ENCODE results near the gene ZNF710.
A peak's percentile ranks its signal among the peaks of the same experiment; 100 is the strongest.
"Not testable (repeated sequence)": the region's sequence is repeated elsewhere in the genome, so short reads cannot be mapped to it uniquely, and the experiment has no call there.

The ZNF710 gene

DNA sequence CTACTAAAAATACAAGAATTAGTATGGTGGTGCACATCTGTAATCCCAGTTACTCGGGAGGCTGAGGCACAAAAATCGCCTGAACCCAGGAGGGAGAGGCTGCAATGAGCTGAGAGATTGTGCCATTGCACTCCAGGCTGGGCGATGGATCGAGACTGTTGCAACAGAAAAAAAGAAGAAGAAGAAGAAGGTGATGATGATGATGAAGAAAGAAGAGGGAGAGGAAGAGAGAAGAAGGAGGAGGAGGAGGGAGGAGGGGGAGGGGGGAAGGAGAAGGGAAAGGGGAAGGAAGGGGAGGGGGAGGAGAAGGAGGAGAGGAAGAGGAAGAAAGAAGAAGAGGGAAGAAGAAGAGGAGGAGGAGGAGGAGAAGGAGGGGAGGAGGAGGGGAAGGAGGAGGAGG is 33.2 kb upstream of the ZNF710 start:
- H3K4me3 ChIP-seq (ENCODE audit: low read depth, low read length) = no peak overlapping the region
- TF ChIP-seq, protein P1, sequence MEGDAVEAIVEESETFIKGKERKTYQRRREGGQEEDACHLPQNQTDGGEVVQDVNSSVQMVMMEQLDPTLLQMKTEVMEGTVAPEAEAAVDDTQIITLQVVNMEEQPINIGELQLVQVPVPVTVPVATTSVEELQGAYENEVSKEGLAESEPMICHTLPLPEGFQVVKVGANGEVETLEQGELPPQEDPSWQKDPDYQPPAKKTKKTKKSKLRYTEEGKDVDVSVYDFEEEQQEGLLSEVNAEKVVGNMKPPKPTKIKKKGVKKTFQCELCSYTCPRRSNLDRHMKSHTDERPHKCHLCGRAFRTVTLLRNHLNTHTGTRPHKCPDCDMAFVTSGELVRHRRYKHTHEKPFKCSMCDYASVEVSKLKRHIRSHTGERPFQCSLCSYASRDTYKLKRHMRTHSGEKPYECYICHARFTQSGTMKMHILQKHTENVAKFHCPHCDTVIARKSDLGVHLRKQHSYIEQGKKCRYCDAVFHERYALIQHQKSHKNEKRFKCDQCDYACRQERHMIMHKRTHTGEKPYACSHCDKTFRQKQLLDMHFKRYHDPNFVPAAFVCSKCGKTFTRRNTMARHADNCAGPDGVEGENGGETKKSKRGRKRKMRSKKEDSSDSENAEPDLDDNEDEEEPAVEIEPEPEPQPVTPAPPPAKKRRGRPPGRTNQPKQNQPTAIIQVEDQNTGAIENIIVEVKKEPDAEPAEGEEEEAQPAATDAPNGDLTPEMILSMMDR (conservative IDR thresholded peaks at IDR 0.05; ENCODE audit: low read depth, low read length) = no peak
- DNase-seq (ENCODE audit: low read depth) = no peak

DNA sequence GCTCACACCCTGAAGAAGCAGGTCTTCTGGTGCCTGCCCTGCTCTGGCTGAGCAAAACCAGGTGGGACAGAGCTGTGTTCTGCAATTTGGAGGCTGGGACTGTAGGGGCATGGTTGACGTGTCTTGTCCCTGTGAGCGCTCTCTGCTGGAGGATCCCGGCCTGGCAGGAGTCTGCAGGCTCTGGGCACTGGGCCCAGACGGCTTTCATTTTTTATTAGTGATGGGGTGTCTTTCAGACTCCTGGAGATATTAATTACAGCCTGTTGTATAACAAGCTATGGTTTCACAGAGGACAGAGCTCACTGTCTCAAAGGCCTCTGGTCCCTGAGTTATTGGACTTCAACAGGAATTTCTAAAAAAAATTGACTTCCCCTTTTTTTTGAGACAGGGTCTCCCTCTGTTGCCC is 29.5 kb upstream of the ZNF710 start:
- TF ChIP-seq, protein P1 (conservative IDR thresholded peaks at IDR 0.05; ENCODE audit: low read depth, low read length) = peak; percentile 87
- DNase-seq (ENCODE audit: low read depth) = peak; percentile 77
- no peak overlapping the region for H3K4me3 ChIP-seq (ENCODE audit: low read depth, low read length)

DNA sequence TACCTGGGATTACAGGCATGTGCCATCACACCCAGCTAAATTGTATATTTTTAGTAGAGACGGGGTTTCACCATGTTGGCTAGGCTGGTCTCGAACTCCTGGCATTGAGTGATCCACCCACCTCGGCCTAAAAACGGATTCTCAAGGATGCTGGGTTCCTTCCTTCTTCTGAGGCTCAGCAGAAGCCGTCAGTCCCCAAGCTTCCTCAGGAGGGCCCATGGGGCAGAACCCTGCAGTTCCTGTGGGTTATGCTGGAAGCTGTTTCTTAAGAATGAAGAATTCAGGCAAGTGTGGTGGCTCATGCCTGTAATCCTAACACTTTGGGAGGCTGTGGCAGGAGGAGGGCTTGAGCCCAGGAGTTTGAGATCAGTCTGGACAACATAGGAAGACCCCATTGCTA is 29.0 kb upstream of the ZNF710 start:
- TF ChIP-seq, protein P1 (conservative IDR thresholded peaks at IDR 0.05; ENCODE audit: low read depth, low read length) = no peak
- H3K4me3 ChIP-seq (ENCODE audit: low read depth, low read length) = no peak overlapping the region
- DNase-seq (ENCODE audit: low read depth) = peak; percentile 9

DNA sequence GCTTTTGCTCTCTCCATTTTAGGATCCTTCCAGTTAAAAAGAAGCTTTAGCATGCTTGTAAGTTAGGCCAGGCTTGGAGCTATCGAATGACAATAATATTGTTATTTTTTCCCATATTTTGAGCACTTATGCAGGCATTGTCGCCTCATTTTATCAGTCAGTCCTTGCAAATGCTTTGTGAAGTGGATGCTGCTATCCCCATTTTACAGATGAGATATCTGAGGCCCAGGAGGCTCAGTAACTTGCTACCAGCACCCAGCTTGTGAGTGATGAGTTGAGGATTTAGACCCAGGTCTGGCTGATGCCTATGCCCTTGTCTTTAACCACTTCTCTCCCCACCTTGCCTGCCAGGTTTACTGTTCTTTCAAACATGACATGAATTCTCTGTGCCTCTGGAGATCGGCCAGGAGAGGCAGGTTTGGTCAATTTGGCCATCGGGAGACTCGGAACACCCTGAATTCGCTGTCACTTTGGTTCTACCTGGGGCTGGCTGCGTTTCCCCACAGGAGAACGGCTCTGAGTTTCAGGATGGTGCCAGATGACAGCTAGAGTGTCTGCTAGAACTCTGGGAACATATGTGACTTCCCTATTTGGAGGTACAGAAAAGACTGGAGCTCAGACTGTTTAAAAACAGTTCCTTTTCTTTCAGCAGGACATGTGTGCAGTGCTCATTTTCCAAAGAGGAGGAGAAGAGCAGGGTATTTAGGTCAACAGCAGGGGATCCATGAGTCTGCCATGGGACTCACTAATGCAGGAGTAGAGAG is 25.5 kb upstream of the ZNF710 start:
- TF ChIP-seq, protein P1 (conservative IDR thresholded peaks at IDR 0.05; ENCODE audit: low read depth, low read length) = no peak
- no peak for DNase-seq (ENCODE audit: low read depth)
- H3K4me3 ChIP-seq (ENCODE audit: low read depth, low read length) = no peak overlapping the region

DNA sequence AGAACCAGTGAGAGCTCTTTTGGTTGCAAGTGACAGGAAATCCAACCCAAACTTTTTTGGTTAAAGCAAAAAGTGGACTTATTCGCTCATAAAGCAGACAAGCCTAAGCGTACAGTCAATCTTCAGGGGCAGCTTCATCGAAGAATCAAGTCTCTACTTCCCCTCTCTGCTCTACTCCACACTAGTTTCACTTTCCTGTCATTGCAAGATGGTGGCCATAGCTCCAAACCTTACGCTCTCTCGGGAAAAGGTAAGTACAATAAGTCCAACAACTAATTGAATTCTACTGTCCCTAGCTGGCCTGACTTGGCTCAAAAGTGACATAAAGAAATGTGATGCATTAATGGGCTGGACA is 24.9 kb upstream of the ZNF710 start:
- DNase-seq (ENCODE audit: low read depth) = no peak
- H3K4me3 ChIP-seq (ENCODE audit: low read depth, low read length) = no peak overlapping the region
- TF ChIP-seq, protein P1 (conservative IDR thresholded peaks at IDR 0.05; ENCODE audit: low read depth, low read length) = no peak

DNA sequence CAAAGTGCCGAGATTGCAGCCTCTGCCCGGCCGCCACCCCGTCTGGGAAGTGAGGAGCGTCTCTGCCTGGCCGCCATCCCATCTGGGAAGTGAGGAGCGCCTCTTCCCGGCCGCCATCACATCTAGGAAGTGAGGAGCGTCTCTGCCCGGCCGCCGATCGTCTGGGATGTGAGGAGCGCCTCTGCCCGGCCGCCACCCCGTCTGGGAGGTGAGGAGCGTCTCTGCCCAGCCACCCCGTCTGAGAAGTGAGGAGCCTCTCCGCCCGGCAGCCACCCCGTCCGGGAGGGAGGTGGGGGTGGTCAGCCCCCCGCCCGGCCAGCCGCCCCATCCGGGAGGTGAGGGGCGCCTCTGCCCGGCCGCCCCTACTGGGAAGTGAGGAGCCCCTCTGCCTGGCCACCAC is 23.3 kb upstream of the ZNF710 start:
- H3K4me3 ChIP-seq (ENCODE audit: low read depth, low read length); DNase-seq (ENCODE audit: low read depth): not testable (repeated sequence)

DNA sequence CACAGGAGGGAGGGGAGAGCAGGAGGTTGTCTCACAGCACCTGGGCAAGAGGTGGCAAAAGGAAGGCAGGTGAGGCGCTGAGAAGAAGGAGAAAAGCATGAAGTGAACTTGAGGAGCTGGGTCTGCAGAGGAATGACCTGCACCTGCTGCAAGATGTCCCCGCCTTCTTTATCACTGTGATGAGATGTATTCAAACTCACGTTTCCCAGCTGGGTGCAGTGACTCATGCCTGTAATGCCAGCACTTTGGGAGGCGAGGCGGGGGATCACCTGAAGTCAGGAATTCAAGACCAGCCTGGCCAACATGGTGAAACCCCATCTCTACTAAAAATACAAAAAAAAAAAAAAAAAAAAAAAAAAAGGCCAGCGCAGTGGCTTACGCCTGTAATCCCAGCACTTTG is 22.2 kb upstream of the ZNF710 start:
- TF ChIP-seq, protein P1 (conservative IDR thresholded peaks at IDR 0.05; ENCODE audit: low read depth, low read length) = no peak
- no peak for DNase-seq (ENCODE audit: low read depth)
- H3K4me3 ChIP-seq (ENCODE audit: low read depth, low read length) = no peak overlapping the region
